ENCODE results near the gene ABCC10.

ABCC10 gene

DNA sequence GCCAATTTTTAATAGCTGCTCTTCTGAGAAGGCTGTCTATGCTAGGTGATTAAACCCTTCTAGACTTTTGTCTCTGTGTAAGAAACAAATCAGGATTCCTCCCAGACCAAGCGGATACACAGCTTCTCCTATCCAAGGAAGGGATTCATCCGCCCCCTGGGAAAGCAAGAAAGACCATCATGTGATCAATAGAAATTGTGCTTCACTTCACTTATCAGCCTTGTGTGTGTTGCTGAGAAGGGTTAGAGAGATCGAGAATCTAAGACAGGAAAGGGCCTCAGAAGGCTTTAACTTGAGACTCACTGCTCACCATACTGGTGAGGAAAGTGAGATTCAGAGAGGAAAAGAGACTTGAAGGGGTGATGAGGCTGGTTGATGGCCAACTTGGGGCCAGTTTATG, 1.5 kb downstream of the ABCC10 start:
- TF ChIP-seq, protein P1, sequence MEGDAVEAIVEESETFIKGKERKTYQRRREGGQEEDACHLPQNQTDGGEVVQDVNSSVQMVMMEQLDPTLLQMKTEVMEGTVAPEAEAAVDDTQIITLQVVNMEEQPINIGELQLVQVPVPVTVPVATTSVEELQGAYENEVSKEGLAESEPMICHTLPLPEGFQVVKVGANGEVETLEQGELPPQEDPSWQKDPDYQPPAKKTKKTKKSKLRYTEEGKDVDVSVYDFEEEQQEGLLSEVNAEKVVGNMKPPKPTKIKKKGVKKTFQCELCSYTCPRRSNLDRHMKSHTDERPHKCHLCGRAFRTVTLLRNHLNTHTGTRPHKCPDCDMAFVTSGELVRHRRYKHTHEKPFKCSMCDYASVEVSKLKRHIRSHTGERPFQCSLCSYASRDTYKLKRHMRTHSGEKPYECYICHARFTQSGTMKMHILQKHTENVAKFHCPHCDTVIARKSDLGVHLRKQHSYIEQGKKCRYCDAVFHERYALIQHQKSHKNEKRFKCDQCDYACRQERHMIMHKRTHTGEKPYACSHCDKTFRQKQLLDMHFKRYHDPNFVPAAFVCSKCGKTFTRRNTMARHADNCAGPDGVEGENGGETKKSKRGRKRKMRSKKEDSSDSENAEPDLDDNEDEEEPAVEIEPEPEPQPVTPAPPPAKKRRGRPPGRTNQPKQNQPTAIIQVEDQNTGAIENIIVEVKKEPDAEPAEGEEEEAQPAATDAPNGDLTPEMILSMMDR (IDR thresholded peaks at IDR 0.05; ENCODE audit: insufficient read depth, missing control alignments) = no peak
- FAIRE-seq = no peak
- no peak for DNase-seq (ENCODE audit: insufficient read length, low spot score)

- FAIRE-seq (no peak), DNase-seq (ENCODE audit: insufficient read length, low spot score) (no peak)
- TF ChIP-seq, protein P1 (IDR thresholded peaks at IDR 0.05; ENCODE audit: insufficient read depth, missing control alignments) = no peak
These were observed 4.9 kb downstream of the ABCC10 start for GRCh38 chr6:43432009-43432945.

GRCh38 chr6:43433148-43433547, 5.8 kb downstream of the ABCC10 start:
- DNase-seq (ENCODE audit: insufficient read length, low spot score) (no peak), FAIRE-seq (no peak)
- TF ChIP-seq, protein P1 (IDR thresholded peaks at IDR 0.05; ENCODE audit: insufficient read depth, missing control alignments) = no peak

DNA sequence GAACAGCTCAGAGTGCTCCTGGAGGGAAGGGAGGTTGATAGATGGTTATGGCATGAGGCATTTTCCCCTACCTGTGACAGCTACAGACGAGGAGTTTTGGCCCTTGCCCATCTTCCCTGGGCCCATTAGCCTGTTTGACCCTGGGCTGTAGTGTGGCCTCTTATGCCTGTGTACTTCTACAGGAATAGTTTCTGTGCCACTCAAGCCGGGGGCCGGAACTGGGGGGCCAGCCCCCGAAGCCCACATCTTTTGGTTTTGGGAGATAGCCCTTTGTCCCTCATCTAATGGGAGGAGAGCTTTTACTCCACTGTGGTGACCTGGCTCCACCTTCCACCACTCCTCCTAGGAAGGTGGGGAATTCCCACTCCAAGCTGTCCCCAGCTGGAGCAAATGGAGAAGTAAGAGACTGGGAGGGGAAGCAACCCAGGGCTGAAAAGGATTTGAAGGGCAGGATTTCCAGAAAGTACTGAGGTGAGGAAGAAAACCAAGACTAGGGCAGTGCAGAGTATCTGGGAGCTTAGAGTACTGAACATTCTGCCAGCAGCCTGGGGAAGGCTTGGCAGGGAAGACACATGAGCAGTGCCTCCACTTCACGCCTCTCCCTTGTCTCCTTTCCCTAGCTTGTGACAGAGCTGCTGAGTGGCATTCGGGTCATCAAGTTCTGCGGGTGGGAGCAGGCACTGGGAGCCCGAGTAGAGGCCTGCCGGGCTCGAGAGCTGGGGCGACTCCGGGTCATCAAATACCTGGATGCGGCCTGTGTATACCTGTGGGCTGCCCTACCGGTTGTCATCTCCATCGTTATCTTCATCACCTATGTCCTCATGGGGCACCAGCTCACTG, 6.9 kb downstream of the ABCC10 start:
- DNase-seq (ENCODE audit: insufficient read length, low spot score) (no peak), FAIRE-seq (no peak)
- TF ChIP-seq, protein P1 (IDR thresholded peaks at IDR 0.05; ENCODE audit: insufficient read depth, missing control alignments) = no peak

GRCh38 chr6:43434943-43435342, 7.6 kb downstream of the ABCC10 start:
- TF ChIP-seq, protein P1 (IDR thresholded peaks at IDR 0.05; ENCODE audit: insufficient read depth, missing control alignments) = no peak

DNA sequence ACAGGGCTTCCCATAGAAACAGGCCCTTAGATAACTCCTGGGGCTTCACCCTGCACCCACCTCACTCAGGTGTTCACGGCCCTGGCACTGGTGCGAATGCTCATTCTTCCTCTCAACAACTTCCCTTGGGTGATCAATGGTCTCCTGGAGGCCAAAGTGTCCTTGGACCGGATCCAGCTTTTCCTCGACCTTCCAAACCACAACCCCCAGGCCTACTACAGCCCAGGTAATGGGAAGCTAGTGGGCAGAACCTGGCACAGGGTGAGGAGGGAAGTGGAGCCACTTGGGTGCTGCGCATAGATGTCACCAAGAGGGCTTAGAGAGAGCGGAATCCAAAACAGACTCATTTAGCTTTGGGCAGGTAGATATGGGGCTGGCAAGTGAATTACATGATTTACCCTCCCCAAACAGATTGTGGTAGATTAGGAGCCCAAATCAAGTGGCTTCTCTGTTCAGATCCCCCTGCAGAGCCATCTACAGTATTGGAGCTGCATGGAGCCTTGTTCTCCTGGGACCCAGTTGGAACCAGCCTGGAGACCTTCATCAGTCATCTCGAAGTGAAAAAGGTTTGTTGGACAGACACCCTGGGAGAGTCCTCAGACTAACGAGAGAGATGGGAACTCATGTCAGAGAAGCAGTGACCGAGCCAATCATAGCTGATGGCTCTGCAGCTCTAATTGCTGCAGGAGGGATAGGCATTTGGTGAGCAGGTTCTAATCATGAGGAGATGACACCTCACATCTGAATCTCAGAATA, 8.5 kb downstream of the ABCC10 start:
- DNase-seq (ENCODE audit: insufficient read length, low spot score) (no peak), FAIRE-seq (no peak)
- TF ChIP-seq, protein P1 (IDR thresholded peaks at IDR 0.05; ENCODE audit: insufficient read depth, missing control alignments) = no peak

More at GRCh38 chr6:43434943-43435342, 7.6 kb downstream of the ABCC10 start:
- no peak for FAIRE-seq
- no peak for DNase-seq (ENCODE audit: insufficient read length, low spot score)

Measured in D721Med (cell line).